ENCODE results near the gene NTN1. TPM values are rescaled to one million over a fixed set of nuclear protein-coding genes. Genes with fewer than 3 reads are reported as not detected.

NTN1 gene
- polyA plus RNA-seq, 1 experiment = 0.05 TPM

- POLR2A ChIA-PET = no interaction called here
- TF ChIP-seq CTCF (IDR thresholded peaks at IDR 0.05; ENCODE audit: low read depth, low read length) = no peak
- Histone ChIP-seq H3K27ac (ENCODE audit: low read depth, low read length) (no peak overlapping the region), H3K27me3 (ENCODE audit: control insufficient read depth, insufficient read depth, low read length) (peaks cover 35% of the 10 kb centered on the region), H3K4me3 (ENCODE audit: low read depth, low read length) (no peak overlapping the region), H3K9me3 (ENCODE audit: control insufficient read depth, insufficient read depth, low read length) (no peaks in the 10 kb centered on the region; the same call in 1 of the 2 replicates)
- CTCF ChIA-PET = interaction anchor here (1.0 kb wide), 1 partner anchor 519 kb away, joined by 3 read pairs; no protein-coding TSS in a partner anchor
- DNase-seq (ENCODE audit: low read depth, low spot score) = no peak
Observed at GRCh38 chr17:9003355-9004131, 17.8 kb upstream of the NTN1 start.

GRCh38 chr17:9004132-9004960 is 17.0 kb upstream of the NTN1 start:
- H3K9me3 ChIP-seq (ENCODE audit: control insufficient read depth, insufficient read depth, low read length) = no peaks in the 10 kb centered on the region; the same call in 1 of the 2 replicates
- no peak for TF ChIP-seq CTCF (IDR thresholded peaks at IDR 0.05; ENCODE audit: low read depth, low read length)
- H3K4me3 ChIP-seq (ENCODE audit: low read depth, low read length) = no peak overlapping the region
- no peak overlapping the region for H3K27ac ChIP-seq (ENCODE audit: low read depth, low read length)
- DNase-seq (ENCODE audit: low read depth, low spot score) = no peak
- CTCF ChIA-PET = no interaction called here
- POLR2A ChIA-PET = no interaction called here
- peaks cover 35% of the 10 kb centered on the region for H3K27me3 ChIP-seq (ENCODE audit: control insufficient read depth, insufficient read depth, low read length)

- no peak for DNase-seq (ENCODE audit: low read depth, low spot score)
- POLR2A ChIA-PET = no interaction called here
- CTCF ChIA-PET = no interaction called here
- Histone ChIP-seq H3K4me3 (ENCODE audit: low read depth, low read length) (no peak overlapping the region), H3K27ac (ENCODE audit: low read depth, low read length) (no peak overlapping the region), H3K9me3 (ENCODE audit: control insufficient read depth, insufficient read depth, low read length) (no peaks in the 10 kb centered on the region; the same call in 1 of the 2 replicates), H3K27me3 (ENCODE audit: control insufficient read depth, insufficient read depth, low read length) (peaks cover 35% of the 10 kb centered on the region)
- TF ChIP-seq CTCF (IDR thresholded peaks at IDR 0.05; ENCODE audit: low read depth, low read length) = no peak
Observed at GRCh38 chr17:9004961-9005285, 16.4 kb upstream of the NTN1 start.

GRCh38 chr17:9006175-9006767 is 15.0 kb upstream of the NTN1 start:
- no peak for DNase-seq (ENCODE audit: low read depth, low spot score)
- Histone ChIP-seq H3K27ac (ENCODE audit: low read depth, low read length) (no peak overlapping the region), H3K4me3 (ENCODE audit: low read depth, low read length) (no peak overlapping the region), H3K9me3 (ENCODE audit: control insufficient read depth, insufficient read depth, low read length) (no peaks in the 10 kb centered on the region; the same call in 1 of the 2 replicates), H3K27me3 (ENCODE audit: control insufficient read depth, insufficient read depth, low read length) (peaks cover 35% of the 10 kb centered on the region)
- CTCF ChIA-PET = interaction anchor here (1.0 kb wide), 1 partner anchor 8 kb away, joined by 3 read pairs; no protein-coding TSS in a partner anchor
- no peak for TF ChIP-seq CTCF (IDR thresholded peaks at IDR 0.05; ENCODE audit: low read depth, low read length)
- POLR2A ChIA-PET = no interaction called here
